Neuronal stem cell (in vitro differentiated cells): Measurements from ENCODE around the gene ARHGAP22.

Source experiments
- DNase-seq: peaks from one replicate; pipeline ENCODE4 v3.0.0-alpha.2; 2013; ENCODE audit warnings: low spot score
- H2AFZ ChIP-seq: one replicate; pipeline ENCODE4 v1.6.1; 2013; ENCODE audit warnings: mild to moderate bottlenecking, low read length, inconsistent platforms
- H2AK5ac ChIP-seq: 2 replicates; pipeline ENCODE4 v1.6.1; 2013; ENCODE audit warnings: low read depth, mild to moderate bottlenecking, inconsistent platforms, low read length, moderate library complexity, mixed read lengths
- H2BK120ac ChIP-seq: 2 replicates; pipeline ENCODE4 v1.6.1; 2013; ENCODE audit warnings: low read depth, mild to moderate bottlenecking, inconsistent platforms, low read length, moderate library complexity, mixed read lengths
- H2BK12ac ChIP-seq: one replicate; pipeline ENCODE4 v1.6.1; 2013; ENCODE audit warnings: low read length, inconsistent platforms
- H2BK15ac ChIP-seq: 2 replicates; pipeline ENCODE4 v1.6.1; 2013; ENCODE audit warnings: mild to moderate bottlenecking, low read length, inconsistent platforms, mixed read lengths
- H2BK5ac ChIP-seq: one replicate; pipeline ENCODE4 v1.6.1; 2013; ENCODE audit warnings: inconsistent platforms, mild to moderate bottlenecking, low read length, moderate library complexity
- H3K14ac ChIP-seq: one replicate; pipeline ENCODE4 v1.6.1; 2013; ENCODE audit warnings: low read length, inconsistent platforms
- H3K18ac ChIP-seq: 2 replicates; pipeline ENCODE4 v1.6.1; 2013; ENCODE audit warnings: low read length, inconsistent platforms
- H3K23ac ChIP-seq: 2 replicates; pipeline ENCODE4 v1.6.1; 2013; ENCODE audit warnings: low read depth, mild to moderate bottlenecking, mixed read lengths, low read length, inconsistent platforms; ENCODE audit not compliant: poor library complexity
- H3K27ac ChIP-seq: replicated peaks from 3 replicates; pipeline ENCODE4 v1.5.1; 2013; ENCODE audit warnings: low read length, inconsistent platforms
- H3K27me3 ChIP-seq, 3 experiments: 2 replicates each; pipeline ENCODE4 v1.6.1; 2013; ENCODE audit warnings: low read length in 3 of 3, mild to moderate bottlenecking in 2 of 3, inconsistent platforms in 1 of 3, low read depth in 1 of 3, mixed read lengths in 1 of 3, moderate library complexity in 1 of 3; ENCODE audit not compliant: control insufficient read depth in 3 of 3, insufficient read depth in 3 of 3
- H3K36me3 ChIP-seq, 2 donors: replicated peaks in 1 of 2; 2 replicates each; pipeline ENCODE4 v1.6.1; 2013; ENCODE audit warnings: low read length in 2 of 2; ENCODE audit not compliant: control insufficient read depth in 2 of 2, insufficient read depth in 2 of 2
- H3K4ac ChIP-seq: 2 replicates; pipeline ENCODE4 v1.6.1; 2013; ENCODE audit warnings: inconsistent platforms, mild to moderate bottlenecking, low read length, moderate library complexity
- H3K4me1 ChIP-seq, 2 donors: 1 replicate in 1 of 2; 2 replicates in 1 of 2; pipeline ENCODE4 v1.6.1; 2013; ENCODE audit warnings: low read length in 2 of 2, low read depth in 1 of 2; ENCODE audit not compliant: control insufficient read depth in 2 of 2, insufficient read depth in 1 of 2
- H3K4me2 ChIP-seq: one replicate; pipeline ENCODE4 v1.6.1; 2013; ENCODE audit warnings: mild to moderate bottlenecking, low read length, inconsistent platforms; ENCODE audit not compliant: insufficient read depth, poor library complexity, severe bottlenecking
- H3K4me3 ChIP-seq, 2 donors: 2 replicates each; pipeline ENCODE4 v1.5.1; 2013; ENCODE audit warnings: low read length in 2 of 2, mild to moderate bottlenecking in 2 of 2, inconsistent platforms in 1 of 2, moderate library complexity in 1 of 2
- H3K79me1 ChIP-seq: one replicate; pipeline ENCODE4 v1.6.1; 2013; ENCODE audit warnings: low read depth, mild to moderate bottlenecking, inconsistent platforms, low read length, moderate library complexity
- H3K9ac ChIP-seq: one replicate; pipeline ENCODE4 v1.6.1; 2013; ENCODE audit warnings: mild to moderate bottlenecking, low read depth, low read length, inconsistent platforms; ENCODE audit not compliant: poor library complexity
- H3K9me3 ChIP-seq, 2 donors: replicated peaks in 1 of 2; 2 replicates each; pipeline versions ENCODE3 to v1.6.1; 2013; ENCODE audit warnings: low read length in 2 of 2, mild to moderate bottlenecking in 2 of 2, inconsistent platforms in 1 of 2, low read depth in 1 of 2, mixed read lengths in 1 of 2, moderate library complexity in 1 of 2; ENCODE audit not compliant: control insufficient read depth in 2 of 2, insufficient read depth in 1 of 2
- H4K8ac ChIP-seq: one replicate; pipeline ENCODE4 v1.6.1; 2013; ENCODE audit warnings: low read depth, mild to moderate bottlenecking, inconsistent platforms, low read length, moderate library complexity
- H4K91ac ChIP-seq: one replicate; pipeline ENCODE4 v1.6.1; 2013; ENCODE audit warnings: low read length, low read depth, mild to moderate bottlenecking, inconsistent platforms; ENCODE audit not compliant: poor library complexity
- WGBS, 2 donors: extraction: QIAGEN DNeasy Blood & Tissue Kit; methylation state at CpG; one replicate each; pipeline ENCODE4 v1.1.7; 2013; ENCODE audit warnings: missing lambda C conversion rate in 2 of 2, mixed read lengths in 1 of 2; ENCODE audit not compliant: insufficient read length in 2 of 2, insufficient replicate concordance in 1 of 2; ENCODE audit errors: extremely low coverage in 2 of 2; 5-methylcytosine and 5-hydroxymethylcytosine counted together

The ARHGAP22 gene

DNA sequence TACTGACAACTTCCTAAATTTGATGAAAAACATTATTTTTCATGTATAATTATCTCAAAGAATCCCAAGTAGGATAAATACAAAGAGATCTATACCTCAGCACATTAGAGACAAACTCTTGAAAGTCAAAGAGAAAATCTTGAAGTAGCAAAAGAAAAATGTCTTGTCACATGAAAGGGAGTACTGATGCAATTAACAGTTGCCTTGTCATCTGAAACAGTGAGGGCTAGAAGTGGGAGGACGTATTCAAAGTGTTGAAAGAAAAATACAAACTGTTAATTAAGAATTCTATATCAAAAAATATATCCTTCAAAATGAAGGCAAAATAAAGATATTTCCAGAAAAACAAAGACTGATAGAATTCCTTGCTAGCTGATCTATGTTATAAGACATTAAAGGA lies 35.5 kb upstream of the ARHGAP22 start:
- H4K8ac ChIP-seq: no peak overlapping the region
- no peaks in the 10 kb centered on the region for H3K4me1 ChIP-seq
- no peak overlapping the region for H3K4ac ChIP-seq
- no peak overlapping the region for H3K4me2 ChIP-seq
- H3K79me1 ChIP-seq: no peaks in the 10 kb centered on the region
- no peak overlapping the region for H2AFZ ChIP-seq
- no peaks in the 10 kb centered on the region for H3K27me3 ChIP-seq
- H2BK12ac ChIP-seq: no peak overlapping the region
- no peak for DNase-seq
- H2BK15ac ChIP-seq: no peak overlapping the region
- no peak overlapping the region for H3K23ac ChIP-seq
- H4K91ac ChIP-seq: no peak overlapping the region
- no CpG with 5 or more reads among the region's 1 CpG for WGBS, 2 donors
- no peak overlapping the region for H3K14ac ChIP-seq
- H3K4me3 ChIP-seq: no peak overlapping the region
- no peak overlapping the region for H3K27ac ChIP-seq
- H3K9me3 ChIP-seq: no peaks in the 10 kb centered on the region
- H3K36me3 ChIP-seq: no peaks in the 10 kb centered on the region
- no peak overlapping the region for H2BK120ac ChIP-seq
- no peak overlapping the region for H3K18ac ChIP-seq
- no peak overlapping the region for H3K9ac ChIP-seq
- no peak overlapping the region for H2AK5ac ChIP-seq
- no peak overlapping the region for H2BK5ac ChIP-seq

DNA sequence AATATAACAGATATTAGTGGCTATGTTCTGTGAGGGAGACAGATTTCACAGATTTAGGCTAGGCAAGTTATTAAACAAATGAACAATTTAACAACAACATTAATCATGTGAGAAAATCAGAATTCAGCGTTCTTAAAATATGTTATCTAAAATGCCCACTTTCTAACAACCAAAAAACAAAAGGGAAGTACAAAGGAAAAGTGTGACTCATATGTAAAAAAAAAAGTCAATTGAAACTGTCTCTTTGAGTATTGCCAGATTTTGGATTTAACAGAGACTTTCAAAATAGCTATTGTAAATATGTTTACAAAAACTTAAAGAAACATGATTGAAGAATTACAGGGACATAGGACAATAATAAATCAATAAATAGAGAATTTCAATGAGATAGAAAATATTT lies 34.8 kb upstream of the ARHGAP22 start:
- no peak overlapping the region for H2BK120ac ChIP-seq
- no CpG with 5 or more reads among the region's 1 CpG for WGBS, 2 donors
- no peak overlapping the region for H2AK5ac ChIP-seq
- no peak overlapping the region for H3K18ac ChIP-seq
- H3K36me3 ChIP-seq: no peaks in the 10 kb centered on the region
- no peak overlapping the region for H3K23ac ChIP-seq
- no peaks in the 10 kb centered on the region for H3K9me3 ChIP-seq
- no peak overlapping the region for H3K4ac ChIP-seq
- no peak for DNase-seq
- H3K79me1 ChIP-seq: no peaks in the 10 kb centered on the region
- H2AFZ ChIP-seq: no peak overlapping the region
- H4K8ac ChIP-seq: no peak overlapping the region
- H3K4me1 ChIP-seq: no peaks in the 10 kb centered on the region
- no peak overlapping the region for H2BK12ac ChIP-seq
- H3K14ac ChIP-seq: no peak overlapping the region
- no peaks in the 10 kb centered on the region for H3K27me3 ChIP-seq
- H3K4me3 ChIP-seq: no peak overlapping the region
- no peak overlapping the region for H3K27ac ChIP-seq
- no peak overlapping the region for H2BK5ac ChIP-seq
- H4K91ac ChIP-seq: no peak overlapping the region
- H3K9ac ChIP-seq: no peak overlapping the region
- no peak overlapping the region for H3K4me2 ChIP-seq
- no peak overlapping the region for H2BK15ac ChIP-seq

DNA sequence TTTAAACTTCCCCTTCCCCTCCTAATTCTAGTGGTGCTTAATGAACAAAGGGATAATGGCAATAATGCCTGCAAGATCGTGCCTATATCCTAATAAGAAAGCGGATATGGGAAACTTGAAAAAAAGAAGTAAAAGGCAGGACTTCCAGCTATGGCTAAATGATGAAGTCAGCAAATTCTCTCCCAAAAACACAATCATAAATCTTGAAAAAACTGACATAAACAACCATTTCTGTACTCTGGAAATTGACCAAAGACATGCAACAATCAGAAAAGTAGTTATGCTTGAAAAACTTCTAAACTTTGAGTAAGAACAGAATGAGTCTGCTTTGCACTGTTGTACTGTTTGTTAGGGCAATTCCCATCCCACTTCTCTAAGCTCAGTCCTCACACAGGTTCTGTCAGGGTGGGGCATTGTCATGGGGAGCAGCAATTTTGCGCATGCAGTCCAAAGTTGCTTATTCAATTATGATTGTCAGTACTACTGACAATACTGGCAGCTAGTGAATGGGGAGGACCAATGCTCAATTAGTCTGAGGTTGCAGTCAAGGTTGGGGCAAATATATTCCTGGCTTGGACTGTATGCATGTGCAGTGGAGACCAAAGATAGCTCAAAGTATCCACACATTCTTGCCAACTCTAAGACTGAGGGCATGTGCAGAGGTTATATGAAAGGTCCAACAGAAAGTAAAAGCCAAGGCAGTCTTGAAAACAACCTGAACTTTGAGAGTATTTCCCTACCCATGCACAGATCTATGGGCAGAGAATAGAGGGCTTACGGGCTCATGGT lies 34.1 kb upstream of the ARHGAP22 start:
- Histone ChIP-seq H2BK5ac (no peak overlapping the region), H3K27ac (no peak overlapping the region), H3K4me1 (no peaks in the 10 kb centered on the region), H3K18ac (no peak overlapping the region), H3K4me2 (no peak overlapping the region), H3K4ac (no peak overlapping the region), H4K8ac (no peak overlapping the region), H2AFZ (no peak overlapping the region), H3K4me3 (no peak overlapping the region), H3K23ac (no peak overlapping the region), H4K91ac (no peak overlapping the region), H2BK12ac (no peak overlapping the region), H2AK5ac (no peak overlapping the region), H2BK120ac (no peak overlapping the region), H3K14ac (no peak overlapping the region), H3K9ac (no peak overlapping the region), H3K36me3 (no peaks in the 10 kb centered on the region), H3K27me3 (no peaks in the 10 kb centered on the region), H3K79me1 (no peaks in the 10 kb centered on the region), H2BK15ac (no peak overlapping the region), H3K9me3 (no peaks in the 10 kb centered on the region)
- no peak for DNase-seq
- no CpG with 5 or more reads among the region's 4 CpGs for WGBS, 2 donors

DNA sequence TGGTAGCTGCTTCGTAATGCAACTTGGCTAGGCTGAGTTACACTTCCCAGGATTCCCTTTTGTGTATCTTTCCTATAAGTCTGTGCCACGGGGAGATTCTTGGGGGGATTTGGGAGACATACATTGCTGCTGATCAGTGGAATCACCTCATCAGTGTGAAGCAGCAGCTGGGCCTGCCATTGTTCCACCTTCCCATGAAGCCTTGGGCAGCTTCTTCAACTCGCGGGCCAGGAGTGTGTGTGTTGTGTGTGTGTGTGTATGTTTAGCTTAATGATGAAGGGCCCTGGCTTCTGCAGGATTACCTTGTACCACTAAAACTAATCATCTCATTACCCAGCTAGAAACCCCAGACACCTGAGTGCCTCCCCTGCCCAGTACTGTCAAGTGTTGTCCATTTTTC lies 33.3 kb upstream of the ARHGAP22 start:
- H2BK15ac ChIP-seq: no peak overlapping the region
- no peak overlapping the region for H2AFZ ChIP-seq
- H3K27ac ChIP-seq: no peak overlapping the region
- no peak overlapping the region for H3K14ac ChIP-seq
- H4K8ac ChIP-seq: no peak overlapping the region
- no peak overlapping the region for H3K9ac ChIP-seq
- no peaks in the 10 kb centered on the region for H3K27me3 ChIP-seq
- H3K79me1 ChIP-seq: no peaks in the 10 kb centered on the region
- no peaks in the 10 kb centered on the region for H3K9me3 ChIP-seq
- no peaks in the 10 kb centered on the region for H3K4me1 ChIP-seq
- WGBS, 2 donors: no CpG with 5 or more reads among the region's 4 CpGs
- H3K4me2 ChIP-seq: no peak overlapping the region
- no peak overlapping the region for H4K91ac ChIP-seq
- no peak overlapping the region for H2BK12ac ChIP-seq
- H3K4ac ChIP-seq: no peak overlapping the region
- no peak overlapping the region for H2BK5ac ChIP-seq
- no peak overlapping the region for H2AK5ac ChIP-seq
- no peak overlapping the region for H2BK120ac ChIP-seq
- H3K18ac ChIP-seq: no peak overlapping the region
- no peak overlapping the region for H3K4me3 ChIP-seq
- H3K36me3 ChIP-seq: no peaks in the 10 kb centered on the region
- no peak overlapping the region for H3K23ac ChIP-seq
- no peak for DNase-seq
